DND-41 (cell line): ENCODE data around the gene ZKSCAN4.

Experiments
- ATAC-seq: fragments of 200-7000 bp; cut with Tn5 transposase; 3 replicates; pipeline ENCODE4 v1.9.1; 2021; ENCODE audit warnings: low read depth; ENCODE audit not compliant: insufficient read depth
- DNase-seq: peaks from one replicate; pipeline ENCODE4 v3.0.0-alpha.2; 2020
- H2AFZ ChIP-seq: 2 replicates; pipeline ENCODE4 v1.6.0; 2012; ENCODE audit warnings: low read depth, low read length
- H3K27ac ChIP-seq: 2 replicates; pipeline ENCODE4 v1.5.1; 2012; ENCODE audit warnings: low read length, inconsistent platforms
- H3K27me3 ChIP-seq: fragments of 200-600 bp; sonication (generic); 2 replicates; pipeline ENCODE4 v1.6.0; 2012; ENCODE audit warnings: low read length, mild to moderate bottlenecking, inconsistent platforms; ENCODE audit not compliant: insufficient read depth, poor library complexity
- H3K36me3 ChIP-seq: 2 replicates; pipeline ENCODE4 v1.5.1; 2012; ENCODE audit warnings: low read length, inconsistent platforms; ENCODE audit not compliant: insufficient read depth
- H3K4me1 ChIP-seq: 2 replicates; pipeline ENCODE4 v1.5.1; 2012; ENCODE audit warnings: mild to moderate bottlenecking, low read length; ENCODE audit not compliant: insufficient read depth
- H3K4me2 ChIP-seq: 2 replicates; pipeline ENCODE4 v1.6.0; 2012; ENCODE audit warnings: mild to moderate bottlenecking, moderate library complexity, low read length, inconsistent platforms; ENCODE audit not compliant: insufficient read depth
- H3K4me3 ChIP-seq, 2 experiments: fragments of 200-600 bp in 1 of 2; shearing (Covaris generic) in 1 of 2; 2 replicates each; pipeline ENCODE4 v1.5.1; 2012 to 2016; ENCODE audit warnings: inconsistent platforms in 2 of 2, low read length in 2 of 2, mild to moderate bottlenecking in 2 of 2, low read depth in 1 of 2, moderate library complexity in 1 of 2
- H3K79me2 ChIP-seq: 2 replicates; pipeline ENCODE4 v1.6.0; 2012; ENCODE audit warnings: low read length, inconsistent platforms; ENCODE audit not compliant: insufficient read depth
- H3K9ac ChIP-seq: 2 replicates; pipeline ENCODE4 v1.6.0; 2012; ENCODE audit warnings: low read depth, mild to moderate bottlenecking, inconsistent platforms, low read length, moderate library complexity
- H3K9me3 ChIP-seq: 2 replicates; pipeline ENCODE4 v1.5.1; 2012; ENCODE audit warnings: low read length, moderate library complexity, mild to moderate bottlenecking, inconsistent platforms; ENCODE audit not compliant: insufficient read depth, severe bottlenecking
- H4K20me1 ChIP-seq: 2 replicates; pipeline ENCODE4 v1.6.0; 2012; ENCODE audit warnings: low read length; ENCODE audit not compliant: insufficient read depth
- EZH2 ChIP-seq: IDR thresholded peaks from 3 replicates; pipeline ENCODE4 v1.6.1; 2012; ENCODE audit warnings: borderline replicate concordance, low read depth, mild to moderate bottlenecking, moderate library complexity, low read length, inconsistent platforms; ENCODE audit not compliant: severe bottlenecking
- TF ChIP-seq, protein P1 (sequence below): IDR thresholded peaks from 2 replicates; pipeline ENCODE4 v1.5.1; 2012; ENCODE audit warnings: borderline replicate concordance, low read length, moderate library complexity, mild to moderate bottlenecking; ENCODE audit not compliant: poor library complexity, severe bottlenecking; ENCODE audit errors: extremely low read depth

ZKSCAN4 gene

DNA sequence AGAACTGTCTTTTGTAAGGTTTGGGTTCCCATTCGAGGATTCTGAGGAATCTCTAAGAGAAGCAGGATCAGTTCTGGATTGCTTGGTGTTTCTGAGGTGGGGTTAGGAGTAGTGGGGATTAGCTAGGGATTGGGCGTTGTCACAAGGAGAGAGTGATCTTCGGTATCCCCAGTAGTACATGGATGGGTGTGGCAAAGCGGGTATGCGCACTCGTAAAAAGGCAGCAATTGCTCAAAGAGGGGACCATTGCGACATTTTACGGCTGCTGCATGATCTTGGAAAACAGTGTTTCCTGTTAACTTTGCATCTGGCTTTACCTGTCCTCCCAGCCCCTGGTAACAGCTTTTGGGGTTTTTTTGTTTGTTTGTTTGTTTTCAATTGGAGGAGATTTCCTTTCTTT, 36.6 kb downstream of the ZKSCAN4 start:
- no peaks in the 10 kb centered on the region for H3K9me3 ChIP-seq
- ATAC-seq (no peak), DNase-seq (no peak)
- peaks cover 10% of the 10 kb centered on the region for H3K27me3 ChIP-seq
- no peak overlapping the region for H3K4me3 ChIP-seq
- no peak overlapping the region for H2AFZ ChIP-seq
- H3K27ac ChIP-seq, result no peak overlapping the region
- TF ChIP-seq EZH2, result no peak
- TF ChIP-seq, protein P1, sequence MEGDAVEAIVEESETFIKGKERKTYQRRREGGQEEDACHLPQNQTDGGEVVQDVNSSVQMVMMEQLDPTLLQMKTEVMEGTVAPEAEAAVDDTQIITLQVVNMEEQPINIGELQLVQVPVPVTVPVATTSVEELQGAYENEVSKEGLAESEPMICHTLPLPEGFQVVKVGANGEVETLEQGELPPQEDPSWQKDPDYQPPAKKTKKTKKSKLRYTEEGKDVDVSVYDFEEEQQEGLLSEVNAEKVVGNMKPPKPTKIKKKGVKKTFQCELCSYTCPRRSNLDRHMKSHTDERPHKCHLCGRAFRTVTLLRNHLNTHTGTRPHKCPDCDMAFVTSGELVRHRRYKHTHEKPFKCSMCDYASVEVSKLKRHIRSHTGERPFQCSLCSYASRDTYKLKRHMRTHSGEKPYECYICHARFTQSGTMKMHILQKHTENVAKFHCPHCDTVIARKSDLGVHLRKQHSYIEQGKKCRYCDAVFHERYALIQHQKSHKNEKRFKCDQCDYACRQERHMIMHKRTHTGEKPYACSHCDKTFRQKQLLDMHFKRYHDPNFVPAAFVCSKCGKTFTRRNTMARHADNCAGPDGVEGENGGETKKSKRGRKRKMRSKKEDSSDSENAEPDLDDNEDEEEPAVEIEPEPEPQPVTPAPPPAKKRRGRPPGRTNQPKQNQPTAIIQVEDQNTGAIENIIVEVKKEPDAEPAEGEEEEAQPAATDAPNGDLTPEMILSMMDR, result no peak
- no peaks in the 10 kb centered on the region for H3K36me3 ChIP-seq
- H3K4me2 ChIP-seq, result no peak overlapping the region
- H3K4me1 ChIP-seq, result no peaks in the 10 kb centered on the region
- H3K9ac ChIP-seq, result no peak overlapping the region
- H3K79me2 ChIP-seq, result no peaks in the 10 kb centered on the region
- H4K20me1 ChIP-seq, result no peaks in the 10 kb centered on the region

DNA sequence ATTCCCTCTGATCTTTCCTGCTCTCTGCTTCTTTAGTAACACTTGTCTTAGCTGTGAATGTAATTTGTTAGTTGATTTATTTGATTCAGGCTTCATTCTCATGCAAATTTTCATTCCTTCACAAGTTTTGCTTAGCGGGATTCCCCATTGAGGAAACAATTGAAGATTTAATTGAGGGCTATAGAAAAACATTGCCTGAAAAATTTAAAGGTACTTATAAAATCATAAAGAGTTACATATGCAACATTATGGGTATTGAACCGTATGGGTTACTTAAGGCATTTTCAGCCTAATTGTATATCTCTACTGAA, 38.9 kb downstream of the ZKSCAN4 start:
- DNase-seq, result no peak
- Histone ChIP-seq H4K20me1 (no peaks in the 10 kb centered on the region), H2AFZ (no peak overlapping the region), H3K4me1 (no peaks in the 10 kb centered on the region), H3K27ac (no peak overlapping the region), H3K4me2 (no peak overlapping the region), H3K27me3 (peaks cover 15% of the 10 kb centered on the region), H3K9me3 (no peaks in the 10 kb centered on the region), H3K36me3 (no peaks in the 10 kb centered on the region), H3K4me3 (no peak overlapping the region), H3K79me2 (no peaks in the 10 kb centered on the region), H3K9ac (no peak overlapping the region)
- no peak for TF ChIP-seq EZH2
- TF ChIP-seq, protein P1, result no peak
- ATAC-seq, result no peak

DNA sequence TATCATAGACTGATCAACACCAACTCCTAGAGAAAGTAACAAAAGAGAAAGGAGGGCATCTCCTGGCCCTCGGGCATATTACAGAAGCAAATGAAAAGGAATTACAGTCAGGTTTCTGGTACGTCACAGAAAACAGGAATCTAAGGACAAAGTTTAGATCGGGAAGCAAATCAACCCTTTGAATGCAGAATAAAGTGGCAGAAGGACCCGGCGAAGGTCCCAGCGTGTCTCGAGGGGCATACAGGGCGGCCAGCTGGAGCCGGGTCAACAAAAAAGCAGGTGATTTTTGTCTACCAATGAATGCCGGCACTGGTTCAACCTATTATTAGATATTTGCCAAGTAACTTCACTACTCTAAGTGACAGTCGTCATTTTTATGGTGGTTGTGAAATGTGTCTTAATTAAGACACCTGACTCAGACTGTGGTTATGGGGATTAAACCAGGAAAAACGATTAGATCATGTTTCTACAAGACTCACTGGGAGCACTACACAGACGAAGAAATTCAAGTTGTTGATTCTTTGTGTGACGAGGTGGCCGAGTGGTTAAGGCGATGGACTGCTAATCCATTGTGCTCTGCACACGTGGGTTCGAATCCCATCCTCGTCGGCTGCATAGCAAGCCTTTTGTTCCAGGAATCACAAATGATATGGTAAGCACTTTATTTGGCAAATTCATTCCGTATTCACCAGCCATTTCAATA, 39.4 kb downstream of the ZKSCAN4 start:
- no peak overlapping the region for H3K27ac ChIP-seq

More for the DNA sequence above, 39.4 kb downstream of the ZKSCAN4 start:
- Histone ChIP-seq H3K4me2 (no peak overlapping the region), H3K9me3 (no peaks in the 10 kb centered on the region), H4K20me1 (no peaks in the 10 kb centered on the region), H3K4me1 (no peaks in the 10 kb centered on the region), H3K27me3 (peaks cover 15% of the 10 kb centered on the region), H2AFZ (no peak overlapping the region), H3K4me3 (no peak overlapping the region), H3K9ac (no peak overlapping the region), H3K79me2 (no peaks in the 10 kb centered on the region), H3K36me3 (no peaks in the 10 kb centered on the region)
- no peak for TF ChIP-seq EZH2
- TF ChIP-seq, protein P1, result no peak
- ATAC-seq, result no peak
- no peak for DNase-seq
